ENCODE results near the gene SCP2D1.

Gene SCP2D1

GRCh38 chr20:18775633-18776032, 38.0 kb upstream of the SCP2D1 start:
- no peak overlapping the region for H2BK5ac ChIP-seq (ENCODE audit: low read length)
- no peaks in the 10 kb centered on the region for H3K27me3 ChIP-seq (ENCODE audit: control insufficient read depth in 3 of 3, insufficient read depth in 3 of 3, low read depth in 1 of 3, low read length in 3 of 3)
- no peak overlapping the region for H3K4me2 ChIP-seq (ENCODE audit: insufficient read depth, low read length, poor library complexity, severe bottlenecking)
- no peak overlapping the region for H4K8ac ChIP-seq (ENCODE audit: low read depth, low read length)
- H2BK15ac ChIP-seq (ENCODE audit: low read length) = no peak overlapping the region
- no peaks in the 10 kb centered on the region for H3K36me3 ChIP-seq (replicated peaks in 1 of 2; ENCODE audit: control insufficient read depth in 2 of 2, insufficient read depth in 2 of 2, low read length in 2 of 2)
- no peak overlapping the region for H3K4me3 ChIP-seq (ENCODE audit: low read length in 2 of 2)
- no CpG with 5 or more reads among the region's 5 CpGs for WGBS, 2 donors (ENCODE audit: extremely low coverage in 2 of 2, insufficient read length in 2 of 2, insufficient replicate concordance in 1 of 2)
- H4K91ac ChIP-seq (ENCODE audit: low read depth, low read length, poor library complexity) = no peak overlapping the region
- no peak overlapping the region for H3K14ac ChIP-seq (ENCODE audit: low read length)
- DNase-seq (ENCODE audit: low spot score) = no peak
- no peak overlapping the region for H3K4ac ChIP-seq (ENCODE audit: low read length)
- no peak overlapping the region for H3K9ac ChIP-seq (ENCODE audit: low read depth, low read length, poor library complexity)
- no peak overlapping the region for H2BK120ac ChIP-seq (ENCODE audit: low read depth, low read length)
- peaks cover 0 to 2% of the 10 kb centered on the region in 2 donors for H3K4me1 ChIP-seq (ENCODE audit: control insufficient read depth in 2 of 2, insufficient read depth in 1 of 2, low read depth in 1 of 2, low read length in 2 of 2)
- H3K23ac ChIP-seq (ENCODE audit: low read depth, low read length, poor library complexity) = no peak overlapping the region
- no peak overlapping the region for H2AFZ ChIP-seq (ENCODE audit: low read length)
- no peaks in the 10 kb centered on the region for H3K79me1 ChIP-seq (ENCODE audit: low read depth, low read length)
- no peaks in the 10 kb centered on the region for H3K9me3 ChIP-seq (replicated peaks in 1 of 2; ENCODE audit: control insufficient read depth in 2 of 2, insufficient read depth in 1 of 2, low read depth in 1 of 2, low read length in 2 of 2)
- H2BK12ac ChIP-seq (ENCODE audit: low read length) = no peak overlapping the region
- no peak overlapping the region for H3K27ac ChIP-seq (replicated peaks; ENCODE audit: low read length)
- no peak overlapping the region for H3K18ac ChIP-seq (ENCODE audit: low read length)
- no peak overlapping the region for H2AK5ac ChIP-seq (ENCODE audit: low read depth, low read length)

- no peak overlapping the region for H2AFZ ChIP-seq (ENCODE audit: low read length)
- H3K27ac ChIP-seq (replicated peaks; ENCODE audit: low read length) = no peak overlapping the region
- H3K79me1 ChIP-seq (ENCODE audit: low read depth, low read length) = no peaks in the 10 kb centered on the region
- no peak overlapping the region for H3K23ac ChIP-seq (ENCODE audit: low read depth, low read length, poor library complexity)
- no peaks in the 10 kb centered on the region for H3K4me1 ChIP-seq (ENCODE audit: control insufficient read depth in 2 of 2, insufficient read depth in 1 of 2, low read depth in 1 of 2, low read length in 2 of 2)
- H3K36me3 ChIP-seq (replicated peaks in 1 of 2; ENCODE audit: control insufficient read depth in 2 of 2, insufficient read depth in 2 of 2, low read length in 2 of 2) = no peaks in the 10 kb centered on the region
- H3K18ac ChIP-seq (ENCODE audit: low read length) = no peak overlapping the region
- no peak overlapping the region for H2BK12ac ChIP-seq (ENCODE audit: low read length)
- no peaks in the 10 kb centered on the region for H3K9me3 ChIP-seq (replicated peaks in 1 of 2; ENCODE audit: control insufficient read depth in 2 of 2, insufficient read depth in 1 of 2, low read depth in 1 of 2, low read length in 2 of 2)
- no peak overlapping the region for H2BK120ac ChIP-seq (ENCODE audit: low read depth, low read length)
- no peak overlapping the region for H3K4ac ChIP-seq (ENCODE audit: low read length)
- no peak overlapping the region for H2AK5ac ChIP-seq (ENCODE audit: low read depth, low read length)
- H3K4me3 ChIP-seq (ENCODE audit: low read length in 2 of 2) = no peak overlapping the region
- no CpG with 5 or more reads among the region's 10 CpGs for WGBS, 2 donors (ENCODE audit: extremely low coverage in 2 of 2, insufficient read length in 2 of 2, insufficient replicate concordance in 1 of 2)
- no peaks in the 10 kb centered on the region for H3K27me3 ChIP-seq (ENCODE audit: control insufficient read depth in 3 of 3, insufficient read depth in 3 of 3, low read depth in 1 of 3, low read length in 3 of 3)
- H4K91ac ChIP-seq (ENCODE audit: low read depth, low read length, poor library complexity) = no peak overlapping the region
- H2BK5ac ChIP-seq (ENCODE audit: low read length) = no peak overlapping the region
- no peak for DNase-seq (ENCODE audit: low spot score)
- H3K4me2 ChIP-seq (ENCODE audit: insufficient read depth, low read length, poor library complexity, severe bottlenecking) = no peak overlapping the region
- no peak overlapping the region for H4K8ac ChIP-seq (ENCODE audit: low read depth, low read length)
- H2BK15ac ChIP-seq (ENCODE audit: low read length) = no peak overlapping the region
- no peak overlapping the region for H3K14ac ChIP-seq (ENCODE audit: low read length)
- no peak overlapping the region for H3K9ac ChIP-seq (ENCODE audit: low read depth, low read length, poor library complexity)
Measured at GRCh38 chr20:18778690-18779392, 34.7 kb upstream of the SCP2D1 start.

- no peaks in the 10 kb centered on the region for H3K4me1 ChIP-seq (ENCODE audit: control insufficient read depth in 2 of 2, insufficient read depth in 1 of 2, low read depth in 1 of 2, low read length in 2 of 2)
- H3K4me2 ChIP-seq (ENCODE audit: insufficient read depth, low read length, poor library complexity, severe bottlenecking) = no peak overlapping the region
- H3K4me3 ChIP-seq (ENCODE audit: low read length in 2 of 2) = no peak overlapping the region
- no peak overlapping the region for H3K18ac ChIP-seq (ENCODE audit: low read length)
- no peak overlapping the region for H2BK120ac ChIP-seq (ENCODE audit: low read depth, low read length)
- H3K14ac ChIP-seq (ENCODE audit: low read length) = no peak overlapping the region
- H3K36me3 ChIP-seq (replicated peaks in 1 of 2; ENCODE audit: control insufficient read depth in 2 of 2, insufficient read depth in 2 of 2, low read length in 2 of 2) = no peaks in the 10 kb centered on the region
- no peaks in the 10 kb centered on the region for H3K27me3 ChIP-seq (ENCODE audit: control insufficient read depth in 3 of 3, insufficient read depth in 3 of 3, low read depth in 1 of 3, low read length in 3 of 3)
- H4K8ac ChIP-seq (ENCODE audit: low read depth, low read length) = no peak overlapping the region
- no peak overlapping the region for H2BK5ac ChIP-seq (ENCODE audit: low read length)
- no peaks in the 10 kb centered on the region for H3K79me1 ChIP-seq (ENCODE audit: low read depth, low read length)
- H3K23ac ChIP-seq (ENCODE audit: low read depth, low read length, poor library complexity) = no peak overlapping the region
- no peak overlapping the region for H2BK15ac ChIP-seq (ENCODE audit: low read length)
- H3K9me3 ChIP-seq (replicated peaks in 1 of 2; ENCODE audit: control insufficient read depth in 2 of 2, insufficient read depth in 1 of 2, low read depth in 1 of 2, low read length in 2 of 2) = no peaks in the 10 kb centered on the region
- no peak overlapping the region for H4K91ac ChIP-seq (ENCODE audit: low read depth, low read length, poor library complexity)
- H2BK12ac ChIP-seq (ENCODE audit: low read length) = no peak overlapping the region
- no peak overlapping the region for H2AFZ ChIP-seq (ENCODE audit: low read length)
- H3K9ac ChIP-seq (ENCODE audit: low read depth, low read length, poor library complexity) = no peak overlapping the region
- no peak for DNase-seq (ENCODE audit: low spot score)
- no peak overlapping the region for H3K27ac ChIP-seq (replicated peaks; ENCODE audit: low read length)
- WGBS, 2 donors (ENCODE audit: extremely low coverage in 2 of 2, insufficient read length in 2 of 2, insufficient replicate concordance in 1 of 2) = no CpG with 5 or more reads among the region's 9 CpGs
- H2AK5ac ChIP-seq (ENCODE audit: low read depth, low read length) = no peak overlapping the region
- no peak overlapping the region for H3K4ac ChIP-seq (ENCODE audit: low read length)
Measured at GRCh38 chr20:18780385-18781130, 33.0 kb upstream of the SCP2D1 start.

GRCh38 chr20:18781509-18781908, 32.1 kb upstream of the SCP2D1 start:
- Histone ChIP-seq H3K27ac (replicated peaks; ENCODE audit: low read length) (no peak overlapping the region), H2BK5ac (ENCODE audit: low read length) (no peak overlapping the region), H3K14ac (ENCODE audit: low read length) (no peak overlapping the region), H4K8ac (ENCODE audit: low read depth, low read length) (no peak overlapping the region), H4K91ac (ENCODE audit: low read depth, low read length, poor library complexity) (no peak overlapping the region), H3K27me3 (ENCODE audit: control insufficient read depth in 3 of 3, insufficient read depth in 3 of 3, low read depth in 1 of 3, low read length in 3 of 3) (no peaks in the 10 kb centered on the region), H3K9ac (ENCODE audit: low read depth, low read length, poor library complexity) (no peak overlapping the region), H2BK12ac (ENCODE audit: low read length) (no peak overlapping the region), H3K4me2 (ENCODE audit: insufficient read depth, low read length, poor library complexity, severe bottlenecking) (no peak overlapping the region), H2AFZ (ENCODE audit: low read length) (no peak overlapping the region), H3K4me3 (ENCODE audit: low read length in 2 of 2) (no peak overlapping the region), H2AK5ac (ENCODE audit: low read depth, low read length) (no peak overlapping the region), H2BK120ac (ENCODE audit: low read depth, low read length) (no peak overlapping the region), H3K9me3 (replicated peaks in 1 of 2; ENCODE audit: control insufficient read depth in 2 of 2, insufficient read depth in 1 of 2, low read depth in 1 of 2, low read length in 2 of 2) (no peaks in the 10 kb centered on the region), H3K4ac (ENCODE audit: low read length) (no peak overlapping the region), H3K4me1 (ENCODE audit: control insufficient read depth in 2 of 2, insufficient read depth in 1 of 2, low read depth in 1 of 2, low read length in 2 of 2) (no peaks in the 10 kb centered on the region), H3K18ac (ENCODE audit: low read length) (no peak overlapping the region), H3K36me3 (replicated peaks in 1 of 2; ENCODE audit: control insufficient read depth in 2 of 2, insufficient read depth in 2 of 2, low read length in 2 of 2) (no peaks in the 10 kb centered on the region), H2BK15ac (ENCODE audit: low read length) (no peak overlapping the region), H3K79me1 (ENCODE audit: low read depth, low read length) (no peaks in the 10 kb centered on the region), H3K23ac (ENCODE audit: low read depth, low read length, poor library complexity) (no peak overlapping the region)
- no peak for DNase-seq (ENCODE audit: low spot score)
- WGBS, 2 donors (ENCODE audit: extremely low coverage in 2 of 2, insufficient read length in 2 of 2, insufficient replicate concordance in 1 of 2) = no CpG with 5 or more reads among the region's 3 CpGs
